Activated naive CD4-positive, alpha-beta T cell treated with anti-CD3 and anti-CD28 coated beads, Interleukin-2, amount 50 U/mL, for 24 hours (primary cell): ENCODE results near the gene CITED4.

Source experiments
- H3K27ac Mint-ChIP-seq: one replicate; pipeline ENCODE4 v1.8.0; 2021; ENCODE audit warnings: mild to moderate bottlenecking, mixed read lengths
- H3K27me3 Mint-ChIP-seq: one replicate; pipeline ENCODE4 v1.8.0; 2021; ENCODE audit warnings: mixed read lengths
- H3K36me3 Mint-ChIP-seq: one replicate; pipeline ENCODE4 v1.8.0; 2021; ENCODE audit warnings: mixed read lengths
- H3K4me1 Mint-ChIP-seq: one replicate; pipeline ENCODE4 v1.8.0; 2021; ENCODE audit warnings: mixed read lengths
- H3K4me3 Mint-ChIP-seq: one replicate; pipeline ENCODE4 v1.8.0; 2021; ENCODE audit warnings: mild to moderate bottlenecking, mixed read lengths
- H3K9me3 Mint-ChIP-seq: one replicate; pipeline ENCODE4 v1.8.0; 2021; ENCODE audit warnings: mixed read lengths

CITED4 gene

GRCh38 chr1:40848530-40849189 lies 13.5 kb downstream of the CITED4 start:
- Mint-ChIP-seq H3K27me3 (no peaks in the 10 kb centered on the region), H3K36me3 (no peaks in the 10 kb centered on the region), H3K27ac (no peak overlapping the region), H3K4me3 (no peak overlapping the region), H3K4me1 (peaks cover 22% of the 10 kb centered on the region), H3K9me3 (no peaks in the 10 kb centered on the region)

GRCh38 chr1:40847023-40847745 lies 15.0 kb downstream of the CITED4 start:
- Mint-ChIP-seq H3K27me3 (no peaks in the 10 kb centered on the region), H3K27ac (no peak overlapping the region), H3K36me3 (no peaks in the 10 kb centered on the region), H3K9me3 (no peaks in the 10 kb centered on the region), H3K4me3 (no peak overlapping the region), H3K4me1 (peaks cover 22% of the 10 kb centered on the region)

- H3K4me3 Mint-ChIP-seq, result no peak overlapping the region
- no peaks in the 10 kb centered on the region for H3K27me3 Mint-ChIP-seq
- H3K9me3 Mint-ChIP-seq, result no peaks in the 10 kb centered on the region
- no peak overlapping the region for H3K27ac Mint-ChIP-seq
- H3K4me1 Mint-ChIP-seq, result peaks cover 28% of the 10 kb centered on the region
- H3K36me3 Mint-ChIP-seq, result no peaks in the 10 kb centered on the region
These were observed 16.3 kb downstream of the CITED4 start for GRCh38 chr1:40845895-40846294.

- Mint-ChIP-seq H3K9me3 (no peaks in the 10 kb centered on the region), H3K27me3 (no peaks in the 10 kb centered on the region), H3K4me1 (peaks cover 36% of the 10 kb centered on the region), H3K4me3 (no peak overlapping the region), H3K36me3 (no peaks in the 10 kb centered on the region), H3K27ac (no peak overlapping the region)
These were observed 17.0 kb downstream of the CITED4 start for GRCh38 chr1:40844887-40845878.

GRCh38 chr1:40844079-40844478 lies 18.1 kb downstream of the CITED4 start:
- H3K4me3 Mint-ChIP-seq, result no peak overlapping the region
- no peak overlapping the region for H3K27ac Mint-ChIP-seq
- no peaks in the 10 kb centered on the region for H3K27me3 Mint-ChIP-seq
- H3K4me1 Mint-ChIP-seq, result peaks cover 31% of the 10 kb centered on the region
- H3K9me3 Mint-ChIP-seq, result no peaks in the 10 kb centered on the region
- H3K36me3 Mint-ChIP-seq, result no peaks in the 10 kb centered on the region

GRCh38 chr1:40842691-40843090 lies 19.5 kb downstream of the CITED4 start:
- no peaks in the 10 kb centered on the region for H3K36me3 Mint-ChIP-seq
- peaks cover 27% of the 10 kb centered on the region for H3K4me1 Mint-ChIP-seq
- no peak overlapping the region for H3K4me3 Mint-ChIP-seq
- H3K9me3 Mint-ChIP-seq, result no peaks in the 10 kb centered on the region
- no peaks in the 10 kb centered on the region for H3K27me3 Mint-ChIP-seq
- no peak overlapping the region for H3K27ac Mint-ChIP-seq

- no peak overlapping the region for H3K27ac Mint-ChIP-seq
- H3K4me3 Mint-ChIP-seq, result no peak overlapping the region
- H3K36me3 Mint-ChIP-seq, result no peaks in the 10 kb centered on the region
- H3K9me3 Mint-ChIP-seq, result no peaks in the 10 kb centered on the region
- no peaks in the 10 kb centered on the region for H3K27me3 Mint-ChIP-seq
- peaks cover 27% of the 10 kb centered on the region for H3K4me1 Mint-ChIP-seq
These were observed 20.0 kb downstream of the CITED4 start for GRCh38 chr1:40842207-40842606.

GRCh38 chr1:40841602-40842001 lies 20.6 kb downstream of the CITED4 start:
- no peaks in the 10 kb centered on the region for H3K36me3 Mint-ChIP-seq
- no peak overlapping the region for H3K4me3 Mint-ChIP-seq
- H3K27ac Mint-ChIP-seq, result peak overlapping the region; percentile 39
- H3K27me3 Mint-ChIP-seq, result no peaks in the 10 kb centered on the region
- H3K4me1 Mint-ChIP-seq, result peaks cover 27% of the 10 kb centered on the region
- no peaks in the 10 kb centered on the region for H3K9me3 Mint-ChIP-seq

- Mint-ChIP-seq H3K4me1 (peaks cover 27% of the 10 kb centered on the region), H3K27me3 (no peaks in the 10 kb centered on the region), H3K36me3 (no peaks in the 10 kb centered on the region), H3K9me3 (no peaks in the 10 kb centered on the region), H3K4me3 (no peak overlapping the region), H3K27ac (peak overlapping the region; percentile 39)
These were observed 21.4 kb downstream of the CITED4 start for GRCh38 chr1:40840526-40841323.

GRCh38 chr1:40839943-40840335 lies 22.2 kb downstream of the CITED4 start:
- Mint-ChIP-seq H3K4me3 (no peak overlapping the region), H3K9me3 (no peaks in the 10 kb centered on the region), H3K4me1 (peaks cover 19% of the 10 kb centered on the region), H3K27me3 (no peaks in the 10 kb centered on the region), H3K27ac (no peak overlapping the region), H3K36me3 (no peaks in the 10 kb centered on the region)

GRCh38 chr1:40838980-40839942 lies 22.9 kb downstream of the CITED4 start:
- Mint-ChIP-seq H3K4me3 (no peak overlapping the region), H3K4me1 (peaks cover 16% of the 10 kb centered on the region), H3K27ac (peak overlapping the region; percentile 36), H3K36me3 (no peaks in the 10 kb centered on the region), H3K9me3 (no peaks in the 10 kb centered on the region), H3K27me3 (no peaks in the 10 kb centered on the region)

GRCh38 chr1:40838045-40838979 lies 23.9 kb downstream of the CITED4 start:
- H3K9me3 Mint-ChIP-seq, result no peaks in the 10 kb centered on the region
- H3K27me3 Mint-ChIP-seq, result no peaks in the 10 kb centered on the region
- H3K4me1 Mint-ChIP-seq, result peaks cover 16% of the 10 kb centered on the region
- H3K4me3 Mint-ChIP-seq, result no peak overlapping the region
- H3K27ac Mint-ChIP-seq, result no peak overlapping the region
- no peaks in the 10 kb centered on the region for H3K36me3 Mint-ChIP-seq

GRCh38 chr1:40837601-40838000 lies 24.6 kb downstream of the CITED4 start:
- Mint-ChIP-seq H3K36me3 (no peaks in the 10 kb centered on the region), H3K27me3 (no peaks in the 10 kb centered on the region), H3K27ac (no peak overlapping the region), H3K4me3 (no peak overlapping the region), H3K9me3 (no peaks in the 10 kb centered on the region), H3K4me1 (peaks cover 16% of the 10 kb centered on the region)
